Fibroblast of skin of right biceps (primary cell): ENCODE measurements around the gene GPC5.
"Not testable (repeated sequence)": the region's sequence is repeated elsewhere in the genome, so short reads cannot be mapped to it uniquely, and the experiment has no call there.

Experiments
- DNase-seq: peaks from one replicate; pipeline ENCODE4 v3.0.0-alpha.2; 2013

GPC5 gene

DNA sequence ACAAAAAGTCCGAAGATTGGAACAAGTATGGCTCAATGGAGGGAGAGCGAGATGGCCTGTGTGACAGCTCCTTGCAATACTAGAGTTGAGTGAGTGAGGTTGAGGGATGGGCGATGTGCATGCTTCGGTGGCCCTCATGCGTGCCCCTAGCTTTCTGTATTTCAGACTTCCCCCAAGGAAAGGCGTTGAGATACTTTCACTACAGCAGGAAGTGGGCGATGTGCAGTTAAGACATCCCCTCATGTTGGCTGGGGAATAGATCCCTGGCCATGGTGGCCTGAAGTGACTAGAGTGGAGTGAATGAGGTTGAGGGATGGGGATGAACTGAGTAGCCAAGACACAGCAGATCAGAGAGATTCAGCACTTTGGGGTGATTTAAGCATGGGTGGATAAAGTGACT is 1194.3 kb downstream of the GPC5 start:
- DNase-seq = no peak

DNA sequence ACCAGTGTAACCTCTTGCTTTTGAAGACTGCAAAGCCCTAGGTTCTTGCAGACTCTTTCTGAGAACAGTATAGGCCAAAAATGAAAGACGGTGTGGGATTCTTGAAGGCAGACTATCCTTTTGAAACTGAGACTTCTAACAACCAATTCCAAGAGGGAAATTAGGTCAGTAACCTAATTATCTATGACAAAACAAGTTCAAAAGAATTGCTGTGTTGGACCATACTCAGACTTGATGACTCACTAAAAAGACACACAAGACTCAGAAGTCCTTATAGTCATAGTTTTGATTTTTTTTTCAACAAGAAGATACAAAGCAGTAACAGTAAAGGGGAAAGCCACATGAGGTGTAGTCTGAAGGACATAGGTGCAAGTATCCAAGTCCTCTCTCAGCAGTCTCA is 1204.1 kb downstream of the GPC5 start:
- peak; percentile 34 for DNase-seq

DNA sequence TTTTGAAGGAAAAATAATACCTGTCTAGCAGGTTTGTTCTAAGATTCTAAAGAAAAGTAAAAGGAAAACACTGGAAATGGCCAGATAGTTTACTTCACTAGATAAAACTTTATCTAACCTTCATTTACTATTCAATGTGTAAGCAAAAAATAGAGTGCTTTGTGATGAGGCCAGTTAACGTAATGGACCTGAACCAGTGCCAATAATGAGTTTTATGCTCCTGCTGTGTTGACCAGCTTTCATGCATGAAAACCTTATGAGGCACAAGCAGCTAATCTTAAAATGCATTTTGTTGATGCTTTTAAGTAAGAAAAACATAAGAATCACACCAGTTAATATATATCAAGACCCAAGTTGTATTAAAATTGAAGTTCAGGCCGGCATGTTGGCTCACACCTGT is 1211.0 kb downstream of the GPC5 start:
- no peak for DNase-seq

DNA sequence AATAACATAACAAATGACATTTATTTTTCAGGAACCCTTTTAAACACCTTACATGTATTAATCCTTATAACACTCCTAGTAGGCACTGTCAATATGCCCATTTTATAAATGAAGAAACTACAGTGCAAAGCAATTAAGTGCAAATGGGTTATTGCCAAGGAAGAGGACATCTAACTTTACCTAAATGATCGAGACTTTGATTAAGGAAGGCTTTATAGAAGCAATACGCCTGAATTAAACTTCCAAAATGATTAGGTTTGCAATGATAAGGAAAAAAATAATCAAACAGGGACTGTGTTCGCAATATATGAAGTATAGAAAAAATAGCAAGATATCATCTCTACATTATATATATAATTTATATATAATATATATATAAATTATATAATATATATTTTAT is 1214.5 kb downstream of the GPC5 start:
- DNase-seq = no peak

DNA sequence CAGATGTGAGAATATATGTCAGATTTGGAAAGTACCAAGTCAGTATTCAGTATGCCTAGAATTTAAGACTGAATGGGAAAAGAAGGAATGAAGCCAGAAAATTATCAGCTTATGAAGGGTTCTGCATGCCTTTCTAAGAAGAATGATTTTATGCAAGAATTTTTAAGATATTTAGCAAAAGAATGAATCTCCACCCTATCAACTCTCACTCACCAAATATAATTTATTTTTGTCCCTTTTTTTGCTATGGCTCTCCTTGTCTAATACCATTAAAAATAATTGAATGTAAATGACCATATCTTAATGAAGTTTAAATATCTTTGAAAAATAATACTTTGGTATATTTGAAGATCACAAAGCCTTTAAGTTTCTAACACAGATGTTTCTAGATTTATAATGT is 1215.5 kb downstream of the GPC5 start:
- no peak for DNase-seq

DNA sequence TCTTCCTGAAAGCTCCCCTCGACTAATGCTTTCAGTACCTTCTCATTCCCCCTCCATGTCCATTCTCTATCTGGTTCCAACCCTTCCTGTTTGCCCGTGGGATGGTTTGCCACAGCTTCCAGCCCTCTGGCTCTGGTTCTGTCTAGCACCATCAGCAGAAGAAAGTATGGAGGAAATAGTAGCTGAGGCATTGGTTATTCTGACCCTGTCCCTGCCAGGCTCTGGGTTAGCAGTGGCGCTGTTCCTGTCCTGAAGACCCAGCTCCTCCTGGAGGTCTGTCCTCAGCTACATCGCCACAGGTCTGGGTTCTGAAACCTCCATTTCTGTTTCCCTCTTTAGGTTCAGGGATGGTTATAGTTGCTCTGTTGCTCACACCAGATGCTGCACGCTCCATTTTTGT is 1223.6 kb downstream of the GPC5 start:
- DNase-seq = no peak

DNA sequence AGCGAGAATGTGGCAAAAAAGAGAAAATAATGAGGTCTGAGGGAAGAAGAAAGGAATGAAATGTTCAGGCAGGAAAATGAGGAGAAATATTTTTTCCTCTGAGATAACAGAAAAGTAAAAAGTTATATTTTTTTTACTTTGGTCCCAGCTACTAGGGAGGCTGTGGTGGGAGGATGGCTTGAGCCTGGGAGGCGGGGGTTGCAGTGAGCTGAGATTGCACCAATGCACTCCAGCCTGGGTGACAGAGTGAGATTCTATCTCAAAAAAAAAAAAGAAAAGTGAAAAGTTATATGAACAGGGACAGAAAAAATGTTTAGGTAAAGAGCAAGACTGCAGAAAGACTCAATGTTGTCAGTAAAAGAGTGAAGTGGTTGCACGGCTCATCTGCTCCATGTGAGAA is 1224.5 kb downstream of the GPC5 start:
- no peak for DNase-seq

DNA sequence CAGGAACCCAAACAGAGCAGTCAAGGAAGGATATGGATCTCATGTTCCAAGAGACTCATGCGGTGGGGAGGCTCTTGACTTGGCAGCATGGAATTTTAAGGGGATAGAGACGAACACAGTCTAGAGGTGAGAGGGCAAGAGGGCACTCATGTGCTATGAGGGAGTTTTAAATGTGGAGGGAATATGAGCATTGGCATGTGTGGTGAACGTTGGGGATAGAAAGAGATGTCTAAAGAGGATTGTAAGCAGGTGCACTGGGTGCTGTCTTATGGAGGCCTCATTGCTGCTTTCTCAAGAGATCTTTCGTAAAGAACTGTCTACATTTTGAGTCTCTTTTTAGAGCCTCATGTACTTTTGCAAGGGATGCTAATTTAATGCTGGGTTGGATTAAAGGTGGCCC is 1227.9 kb downstream of the GPC5 start:
- no peak for DNase-seq

DNA sequence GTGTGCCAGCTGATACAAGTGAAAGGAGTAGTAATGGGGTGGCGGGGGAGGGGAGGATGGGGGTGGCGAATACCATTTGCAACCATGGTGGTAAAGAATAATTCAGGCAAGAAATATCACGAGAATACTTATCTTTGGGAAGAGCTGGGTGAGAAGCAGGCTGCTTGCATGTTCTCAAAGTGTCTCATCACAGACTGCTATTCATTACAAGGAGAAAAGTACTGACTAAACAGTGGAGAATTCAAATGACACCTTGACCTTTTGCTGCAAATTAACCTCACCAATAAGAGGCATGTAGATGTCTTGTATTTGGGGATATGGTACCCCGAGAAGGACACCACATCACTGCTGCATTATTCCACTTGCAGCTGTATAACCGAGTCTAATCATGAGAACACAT is 1242.5 kb downstream of the GPC5 start:
- DNase-seq = no peak

DNA sequence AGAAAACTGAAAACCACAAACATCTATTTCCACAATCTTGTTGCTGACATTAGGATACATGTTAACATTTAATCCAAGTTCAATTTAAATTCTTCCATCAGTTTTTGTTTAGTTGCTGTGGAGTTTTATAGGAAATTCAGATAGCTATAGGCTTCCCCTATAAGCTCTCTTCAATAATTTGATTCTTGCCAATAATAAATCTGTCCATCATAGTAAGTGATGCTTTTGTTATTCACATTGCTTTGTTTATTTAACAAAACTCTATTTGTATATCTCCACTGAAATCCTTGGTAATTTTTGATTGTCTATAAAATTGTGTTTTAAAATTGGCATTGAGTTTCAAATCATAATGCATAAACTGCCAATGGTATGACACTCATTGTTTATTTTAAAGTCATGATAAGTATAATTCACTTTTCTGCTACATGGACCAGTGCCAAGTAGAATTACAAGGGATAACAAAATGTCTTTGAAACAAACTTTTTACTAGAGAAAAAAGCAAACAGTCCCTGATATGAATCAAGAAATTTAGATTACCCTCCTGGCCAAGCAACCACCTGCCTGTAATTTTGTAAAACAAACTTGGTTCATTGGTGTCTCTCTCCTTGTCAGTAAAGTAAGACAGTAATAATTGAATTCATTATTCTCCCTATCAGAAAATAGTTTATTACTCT is 1250.9 kb downstream of the GPC5 start:
- DNase-seq = no peak

DNA sequence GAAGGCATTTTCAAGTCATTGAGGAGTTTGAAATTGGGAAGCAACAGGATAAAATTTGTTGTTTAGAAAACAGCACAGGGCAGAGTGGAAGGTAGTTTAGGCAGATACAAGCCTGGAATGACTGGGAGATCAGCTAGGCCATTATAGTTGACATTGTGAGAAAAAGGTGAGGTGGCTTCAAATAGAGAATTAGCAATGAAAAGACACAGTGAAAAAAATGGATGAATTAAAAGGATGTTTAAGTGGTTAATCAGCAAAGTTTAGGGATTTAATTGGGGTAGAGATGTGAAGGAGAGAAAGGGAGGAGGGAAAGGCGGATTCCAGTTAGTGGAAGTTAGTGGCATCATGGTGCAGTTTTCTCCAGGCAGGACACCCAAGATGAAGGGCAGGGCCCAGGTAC is 1257.7 kb downstream of the GPC5 start:
- no peak for DNase-seq

DNA sequence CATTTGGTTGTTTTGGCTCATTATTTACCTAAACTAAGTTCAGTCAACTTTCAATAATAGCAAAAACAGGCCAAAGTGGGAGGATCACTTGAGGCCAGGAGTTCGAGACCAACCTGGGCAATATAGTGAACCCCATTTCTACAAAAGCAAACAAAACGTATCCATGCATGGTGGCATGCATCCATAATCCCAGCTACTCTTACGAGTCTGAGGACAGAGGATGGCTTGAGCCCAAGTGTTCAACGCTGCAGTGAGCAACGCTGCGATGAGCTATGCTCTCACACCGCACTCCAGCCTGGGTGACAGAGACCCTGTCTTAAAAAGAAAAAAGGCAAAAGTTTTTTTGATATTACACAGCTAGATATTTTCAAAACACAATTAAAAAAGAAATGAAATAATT is 1258.2 kb downstream of the GPC5 start:
- no peak for DNase-seq

DNA sequence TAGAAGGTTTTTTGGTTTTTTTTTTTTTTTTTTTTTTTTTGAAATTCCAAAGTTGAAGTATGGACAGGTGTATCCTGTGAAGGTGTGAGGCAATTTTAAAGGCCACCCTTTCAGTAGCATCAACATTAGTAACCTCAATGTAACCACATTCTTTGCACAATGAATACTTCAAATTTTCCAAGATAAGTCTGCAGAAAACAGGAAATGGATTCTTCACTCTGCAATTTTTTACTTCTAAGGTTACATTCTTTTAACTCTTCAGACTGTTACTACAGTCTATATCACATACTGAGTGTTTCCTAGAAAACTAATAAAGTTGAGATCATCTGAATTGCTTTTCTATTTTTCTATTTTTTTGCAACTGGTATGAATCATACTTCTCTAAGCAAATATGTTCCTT is 1259.1 kb downstream of the GPC5 start:
- peak; percentile 18 for DNase-seq

DNA sequence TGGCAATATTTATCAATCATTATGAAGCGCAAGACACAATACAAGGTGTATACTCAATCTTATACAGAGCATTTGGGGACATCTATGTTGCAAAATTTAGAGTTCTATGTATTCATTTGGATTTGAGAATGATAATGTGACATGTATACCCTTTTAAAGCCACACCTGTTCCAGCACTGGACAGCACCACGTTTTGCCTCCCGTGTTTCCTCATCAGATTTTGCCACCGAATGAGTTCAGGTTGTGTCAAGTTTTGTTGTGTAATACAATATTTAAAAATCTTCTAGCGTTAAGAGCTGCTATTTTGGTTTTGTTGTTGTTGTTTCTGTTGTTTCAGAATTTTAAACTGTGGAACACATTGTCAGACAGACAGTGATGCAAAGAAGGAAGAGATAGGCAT is 1259.9 kb downstream of the GPC5 start:
- no peak for DNase-seq

DNA sequence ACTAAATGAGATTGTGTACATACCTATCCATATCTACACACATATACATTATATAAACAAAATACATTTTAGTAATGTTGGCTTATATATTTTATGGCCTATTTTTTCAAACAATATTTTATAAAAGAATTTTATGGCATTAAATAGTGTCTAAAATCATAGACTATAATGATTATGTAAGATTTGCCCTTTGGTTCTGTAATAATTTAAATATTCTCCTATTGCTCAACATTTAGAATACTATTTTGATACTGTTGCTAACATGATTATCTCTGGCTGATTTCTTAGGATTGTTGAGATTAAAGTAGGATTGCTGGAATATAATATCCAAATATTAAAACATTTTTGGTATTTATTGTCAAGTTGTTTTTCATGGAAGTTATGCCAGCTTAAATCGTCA is 1263.0 kb downstream of the GPC5 start:
- DNase-seq = no peak

DNA sequence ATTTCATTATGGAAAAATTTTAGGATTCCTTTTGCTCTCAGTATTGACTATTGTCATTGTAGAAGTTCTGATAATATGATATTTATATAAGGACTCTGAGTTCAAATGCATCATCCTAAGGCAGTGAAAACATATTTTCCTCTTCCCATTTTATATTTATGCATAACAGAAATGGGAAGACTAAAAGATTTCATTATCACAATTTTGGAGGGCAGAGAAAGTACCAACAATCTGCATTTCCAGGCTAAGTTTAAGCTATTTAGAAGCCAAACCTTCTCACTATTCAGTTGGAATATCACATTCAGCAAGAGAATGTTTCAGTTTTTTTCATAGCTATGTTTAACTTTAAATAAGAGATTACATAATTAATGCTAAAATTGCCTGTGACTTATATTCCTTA is 1269.7 kb downstream of the GPC5 start:
- no peak for DNase-seq

DNA sequence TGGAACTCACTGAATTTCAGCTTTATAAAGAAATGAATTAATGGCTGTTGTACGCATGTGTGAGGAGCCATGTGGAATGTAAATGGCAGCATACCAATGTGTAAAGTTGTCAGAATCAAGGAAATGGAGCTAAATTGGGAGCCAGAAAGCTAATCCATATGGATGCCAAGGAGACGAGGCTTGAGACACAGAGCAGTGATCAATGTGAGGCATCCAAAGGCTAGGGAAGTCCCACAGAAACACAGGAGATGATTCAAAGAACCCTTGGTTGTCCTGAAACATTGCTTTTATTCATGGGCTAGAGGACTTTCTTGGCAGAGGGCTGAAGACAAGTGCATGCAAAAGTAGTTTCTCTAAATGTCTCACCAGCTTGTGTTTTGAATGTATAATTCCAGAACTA is 1271.7 kb downstream of the GPC5 start:
- no peak for DNase-seq

DNA sequence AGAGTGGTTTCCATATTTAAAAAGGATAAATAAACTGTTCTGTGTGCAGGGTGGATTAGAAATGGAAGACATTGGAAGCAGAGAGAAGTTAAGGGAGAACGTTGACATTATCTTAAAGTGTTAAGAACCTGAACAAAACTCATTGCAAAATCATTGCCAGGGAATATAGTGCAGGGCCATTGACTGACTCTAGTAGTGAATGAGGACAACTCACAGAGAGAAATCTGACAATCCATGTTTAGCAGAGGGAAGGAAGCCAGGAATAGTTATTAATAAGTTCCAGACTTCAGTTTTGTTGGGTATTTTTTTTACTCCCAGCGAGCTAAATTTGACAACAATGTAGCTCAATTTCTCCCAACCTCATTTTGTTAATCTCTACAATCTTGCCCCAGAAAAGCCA is 1273.4 kb downstream of the GPC5 start:
- no peak for DNase-seq

DNA sequence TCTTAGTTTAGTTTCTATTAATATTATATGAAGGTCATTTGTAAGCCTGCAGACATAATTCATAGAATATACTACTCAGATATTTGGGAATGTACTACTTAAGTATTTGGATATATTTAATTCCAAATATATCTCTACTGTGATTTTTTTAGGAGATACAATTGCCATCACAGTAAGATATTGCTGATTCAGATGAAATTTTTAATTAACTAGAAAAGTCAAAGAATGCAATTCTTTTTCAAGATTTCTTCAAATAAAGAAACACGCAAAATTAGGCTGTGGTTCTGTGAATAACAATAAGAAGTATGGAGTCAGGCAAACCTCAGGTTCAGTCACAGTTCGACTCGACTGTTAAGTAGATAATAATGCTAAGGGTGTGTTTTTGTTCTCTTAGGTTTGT is 1277.8 kb downstream of the GPC5 start:
- no peak for DNase-seq

DNA sequence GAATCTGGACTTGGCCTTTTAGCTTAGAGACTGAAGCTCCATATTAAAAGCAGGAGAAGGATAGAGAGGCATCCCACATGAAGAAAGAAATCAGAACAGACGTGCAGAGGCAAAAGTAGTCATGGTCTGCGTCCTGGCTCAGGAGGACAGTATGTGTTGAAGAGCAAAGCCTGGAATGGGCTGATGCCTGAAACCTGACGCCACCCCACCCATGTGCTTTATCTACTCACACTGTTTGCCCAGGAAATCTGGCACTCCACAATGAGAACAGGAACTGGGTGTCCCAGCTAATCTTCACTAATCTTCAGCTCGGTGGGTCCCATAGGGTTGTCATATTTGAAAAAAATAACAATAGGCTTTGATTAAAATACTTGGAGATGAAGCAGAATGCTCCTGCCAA is 1279.2 kb downstream of the GPC5 start:
- no peak for DNase-seq

DNA sequence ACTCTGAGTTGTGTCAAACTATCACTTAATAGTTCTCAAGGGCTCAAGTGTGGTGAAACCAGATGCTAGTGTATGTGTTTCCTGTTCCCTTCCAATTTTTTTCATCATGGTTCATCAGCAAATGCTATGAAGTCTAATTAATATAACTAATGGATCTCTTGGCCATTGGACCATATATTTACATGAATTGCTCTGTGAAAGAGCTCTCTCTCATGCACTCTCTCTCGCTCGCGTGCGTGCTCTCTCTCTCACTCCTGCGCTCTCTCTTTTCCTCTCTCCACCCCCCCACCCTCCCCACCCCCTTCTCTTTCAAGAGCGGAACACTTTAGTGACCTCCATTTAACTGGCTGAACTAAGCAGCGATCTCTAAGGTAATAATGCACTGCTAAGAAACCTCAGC is 1281.2 kb downstream of the GPC5 start:
- no peak for DNase-seq

DNA sequence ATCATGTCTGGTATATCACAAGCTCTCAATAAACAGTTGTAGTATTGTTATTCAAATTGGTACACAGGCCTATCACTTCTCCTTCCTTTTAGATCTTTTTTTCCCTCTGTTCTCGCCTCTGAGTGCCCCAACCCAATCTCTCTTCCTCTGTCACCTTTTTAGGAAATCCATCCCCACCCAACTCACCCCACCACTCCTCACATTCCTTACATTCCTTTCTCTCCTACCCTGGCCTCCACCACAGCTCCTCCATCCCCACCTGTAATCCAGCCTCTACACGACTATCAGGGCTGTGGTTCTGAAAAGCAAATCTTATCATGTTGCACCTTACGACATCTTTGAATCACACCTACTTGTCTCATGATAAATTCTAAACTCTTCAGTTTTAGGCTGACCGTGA is 1282.8 kb downstream of the GPC5 start:
- DNase-seq = no peak

DNA sequence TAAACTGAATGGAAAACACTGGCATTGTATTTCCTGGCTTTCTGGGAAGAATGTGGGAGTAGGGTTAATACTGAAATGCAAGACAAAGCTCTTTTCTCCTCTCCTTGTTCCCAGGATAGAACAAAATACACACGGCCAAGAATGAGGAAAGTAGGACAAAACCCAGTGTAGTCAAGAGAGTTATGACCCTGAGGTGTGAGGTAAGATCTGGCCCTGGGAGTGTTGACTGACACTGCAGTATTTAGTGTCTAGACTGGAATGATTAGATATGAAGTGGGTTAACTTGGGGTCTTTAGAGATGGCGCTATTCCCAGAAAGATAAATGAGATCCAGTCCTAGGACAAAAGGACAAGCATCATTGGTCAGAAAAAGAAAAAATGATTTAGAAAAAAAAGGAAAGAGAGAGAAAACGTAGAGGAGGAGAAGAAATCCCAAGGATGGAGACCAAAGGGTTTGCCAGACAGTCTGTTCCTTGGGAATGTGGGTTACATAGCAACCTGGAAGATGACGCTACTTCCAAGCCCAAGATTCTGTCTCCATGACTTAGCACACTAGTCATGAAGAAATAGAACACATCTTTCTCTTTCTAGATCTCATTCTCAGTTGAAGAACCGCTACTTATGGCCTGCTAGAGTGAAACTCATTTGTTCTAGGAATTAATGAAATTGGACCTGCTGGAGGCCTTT is 1284.6 kb downstream of the GPC5 start:
- no peak for DNase-seq

DNA sequence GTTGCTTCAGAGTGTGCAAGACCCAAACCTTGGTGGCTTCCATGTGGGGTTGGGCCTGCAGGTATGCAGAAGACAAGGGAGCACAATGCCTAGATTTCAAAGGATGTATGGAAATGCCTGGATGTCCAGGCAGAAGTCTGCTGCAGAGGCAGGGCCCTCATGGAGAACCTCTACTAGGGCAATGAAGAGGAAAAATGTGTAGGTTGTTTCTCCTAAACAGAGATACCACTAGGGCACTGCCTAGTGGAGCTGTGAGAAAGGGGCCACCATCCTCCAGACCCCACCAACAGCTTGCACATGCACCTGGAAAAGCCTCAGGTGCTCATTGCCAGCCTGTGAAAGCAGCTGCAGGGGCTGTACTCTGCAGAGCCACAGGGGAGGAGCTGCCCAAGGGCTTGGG is 1295.6 kb downstream of the GPC5 start:
- DNase-seq = no peak

DNA sequence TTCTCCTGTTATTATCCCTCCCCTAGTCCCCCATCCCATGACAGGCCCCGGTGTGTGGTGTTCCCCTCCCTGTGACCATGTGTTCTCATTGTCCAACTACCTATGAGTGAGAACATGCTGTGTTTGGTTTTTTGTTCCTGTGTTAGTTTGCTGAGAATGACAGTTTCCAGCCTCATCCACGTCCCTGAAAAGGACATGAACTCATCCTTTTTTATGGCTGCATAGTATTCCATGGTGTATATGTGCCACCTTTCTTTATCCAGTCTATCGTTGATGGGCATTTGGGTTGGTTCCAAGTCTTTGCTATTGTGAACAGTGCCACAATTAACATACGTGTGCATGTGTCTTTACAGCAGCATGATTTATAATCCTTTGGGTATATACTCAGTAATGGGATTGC is 1297.4 kb downstream of the GPC5 start:
- DNase-seq = not testable (repeated sequence)
